HCT116 (cell line): Measurements from ENCODE around the gene WNT8B. TPM values are rescaled to one million over a fixed set of nuclear protein-coding genes. Genes with fewer than 3 reads are reported as not detected.

Source experiments
- ATAC-seq: fragments of 200-7000 bp; cut with Tn5 transposase; 2 replicates; pipeline ENCODE4 v1.9.1; 2020; ENCODE audit warnings: mild to moderate bottlenecking, moderate library complexity
- Bru-seq: library from RNA; stranded (reverse); fragments of 400-500 nt; gene quantifications from one replicate; lab custom pipeline; 2021; lab: Mats Ljungman, UMichigan
- BruChase-seq, 2 experiments: library from RNA; stranded (reverse); fragments of 400-500 nt; gene quantifications; one replicate each; lab custom pipeline; 2021; lab: Mats Ljungman, UMichigan
- BruUV-seq: library from RNA; stranded (reverse); fragments of 400-500 nt; replicated peaks from 2 replicates; lab custom pipeline; 2021; lab: Mats Ljungman, UMichigan
- CTCF ChIA-PET: fragments of 300-600 bp; sonication (Branson Sonifier 250); formaldehyde crosslinking; loops from one replicate; lab custom pipeline; 2021; ENCODE audit warnings: antibody characterized with exemption; lab: Charles Lee
- POLR2A ChIA-PET: fragments of 300-600, 350-600 bp; sonication (Branson Sonifier 250); formaldehyde crosslinking; loops from one replicate; lab custom pipeline; 2021; ENCODE audit warnings: antibody characterized with exemption; lab: Charles Lee
- RAD21 ChIA-PET, 2 experiments: fragments of 300-600 bp; sonication (Branson Sonifier 250); formaldehyde crosslinking; loops; one replicate each; lab custom pipeline; 2023; ENCODE audit warnings: low total read pairs in 2 of 2; ENCODE audit not compliant: uncharacterized antibody in 2 of 2, unreplicated experiment in 2 of 2, low non-redundant PET in 1 of 2; lab: Charles Lee
- DNase-seq: peaks from one replicate; pipeline ENCODE4 v3.0.0-alpha.2; 2010; ENCODE audit warnings: low read depth, low spot score
- H2AFZ ChIP-seq: fragments of 200-600 bp; shearing (Covaris generic), sonication (generic); 2 replicates; pipeline ENCODE4 v1.6.1; 2017; ENCODE audit warnings: low read depth, mixed run types, mixed read lengths, antibody characterized with exemption, low read length; ENCODE audit not compliant: poor library complexity, severe bottlenecking
- H3K27ac ChIP-seq: 2 replicates; pipeline ENCODE4 v1.5.1; 2012; ENCODE audit warnings: low read depth, low read length
- H3K27me3 ChIP-seq: fragments of 200-600 bp; sonication (generic); 2 replicates; pipeline ENCODE4 v1.6.1; 2016; ENCODE audit warnings: mixed run types, low read length, mixed read lengths; ENCODE audit not compliant: insufficient read depth
- H3K36me3 ChIP-seq, 2 experiments: fragments of 200-500 bp in 1 of 2; fragments of 200-600 bp in 1 of 2; sonication (Bioruptor generic) in 1 of 2; sonication (generic) in 1 of 2; 2 replicates each; pipeline versions ENCODE4 v1.5.1 to v1.6.1; 2014 to 2016; ENCODE audit warnings: low read length in 2 of 2, inconsistent platforms in 1 of 2, mixed read lengths in 1 of 2, mixed run types in 1 of 2; ENCODE audit not compliant: insufficient read depth in 2 of 2, control insufficient read depth in 1 of 2
- H3K4me1 ChIP-seq, 2 experiments: fragments of 200-600 bp in 1 of 2; sonication (generic) in 1 of 2; 2 replicates each; pipeline versions ENCODE4 v1.5.1 to v1.6.1; 2012 to 2017; ENCODE audit warnings: low read length in 2 of 2, inconsistent platforms in 1 of 2, mild to moderate bottlenecking in 1 of 2, mixed read lengths in 1 of 2, mixed run types in 1 of 2, moderate library complexity in 1 of 2; ENCODE audit not compliant: insufficient read depth in 2 of 2, control insufficient read depth in 1 of 2
- H3K4me2 ChIP-seq: fragments of 200-600 bp; sonication (generic); 2 replicates; pipeline ENCODE4 v1.6.1; 2017; ENCODE audit warnings: mixed run types, low read length, mixed read lengths
- H3K4me3 ChIP-seq, 2 experiments: fragments of 200-600 bp in 1 of 2; sonication (generic) in 1 of 2; replicated peaks in 1 of 2; 2 replicates each; pipeline ENCODE4 v1.5.1; 2011 to 2016; ENCODE audit warnings: low read length in 2 of 2, control low read depth in 1 of 2, low read depth in 1 of 2, mild to moderate bottlenecking in 1 of 2, mixed read lengths in 1 of 2, mixed run types in 1 of 2
- H3K79me2 ChIP-seq: fragments of 200-600 bp; sonication (generic); 2 replicates; pipeline ENCODE4 v1.6.1; 2017; ENCODE audit warnings: mild to moderate bottlenecking, mixed run types, low read length, moderate library complexity, mixed read lengths; ENCODE audit not compliant: insufficient read depth
- H3K9ac ChIP-seq: fragments of 200-600 bp; sonication (generic); 2 replicates; pipeline ENCODE4 v1.6.1; 2016; ENCODE audit warnings: low read length, mixed read lengths
- H3K9me2 ChIP-seq: fragments of 200-600 bp; sonication (generic), shearing (Covaris generic); 2 replicates; pipeline ENCODE4 v1.6.1; 2017; ENCODE audit warnings: mixed run types, mild to moderate bottlenecking, moderate library complexity; ENCODE audit not compliant: insufficient read depth
- H3K9me3 ChIP-seq, 2 experiments: fragments of 200-500 bp in 1 of 2; fragments of 200-600 bp in 1 of 2; sonication (Bioruptor generic) in 1 of 2; sonication (generic) in 1 of 2; 2 replicates each; pipeline ENCODE4 v1.6.1; 2014 to 2017; ENCODE audit warnings: low read length in 2 of 2, mixed read lengths in 2 of 2, inconsistent platforms in 1 of 2, low read depth in 1 of 2, mild to moderate bottlenecking in 1 of 2, mixed run types in 1 of 2, moderate library complexity in 1 of 2; ENCODE audit not compliant: control insufficient read depth in 1 of 2, insufficient read depth in 1 of 2
- H4K20me1 ChIP-seq: fragments of 200-600 bp; sonication (generic), shearing (Covaris generic); 2 replicates; pipeline ENCODE4 v1.6.1; 2017; ENCODE audit warnings: mixed run types, mild to moderate bottlenecking, moderate library complexity; ENCODE audit not compliant: insufficient read depth
- CBX3 ChIP-seq: IDR thresholded peaks from 2 replicates; pipeline ENCODE4 v1.6.1; 2012; ENCODE audit warnings: low read depth
- CTCF ChIP-seq, 3 experiments: fragments of 200-600 bp in 1 of 3; sonication (generic) in 1 of 3; IDR thresholded peaks in 2 of 3; conservative IDR thresholded peaks in 1 of 3; 2 replicates each; pipeline ENCODE4 v1.5.1; 2012 to 2017; ENCODE audit warnings: low read depth in 2 of 3, low read length in 2 of 3, antibody characterized with exemption in 1 of 3, borderline replicate concordance in 1 of 3, control low read depth in 1 of 3, mild to moderate bottlenecking in 1 of 3, mixed read lengths in 1 of 3, mixed run types in 1 of 3, moderate library complexity in 1 of 3; ENCODE audit not compliant: insufficient read depth in 1 of 3
- EGR1 ChIP-seq: IDR thresholded peaks from 2 replicates; pipeline ENCODE4 v1.6.1; 2012; ENCODE audit warnings: low read depth
- ELF1 ChIP-seq: IDR thresholded peaks from 2 replicates; pipeline ENCODE4 v1.6.1; 2012; ENCODE audit warnings: low read depth, borderline replicate concordance
- EZH2 ChIP-seq: fragments of 200-600 bp; sonication (generic); IDR thresholded peaks from 2 replicates; pipeline ENCODE4 v1.6.1; 2017; ENCODE audit warnings: antibody characterized with exemption, mixed run types
- EZH2phosphoT487 ChIP-seq: fragments of 200-600 bp; IDR thresholded peaks from 2 replicates; pipeline ENCODE4 v1.6.1; 2018; ENCODE audit warnings: antibody characterized with exemption, borderline replicate concordance
- JUND ChIP-seq: IDR thresholded peaks from 2 replicates; pipeline ENCODE4 v1.6.1; 2012
- MAX ChIP-seq: IDR thresholded peaks from 2 replicates; pipeline ENCODE4 v1.6.1; 2012
- POLR2A ChIP-seq: IDR thresholded peaks from 2 replicates; pipeline ENCODE4 v1.7.0; 2011; ENCODE audit warnings: borderline replicate concordance; ENCODE audit not compliant: insufficient read depth, insufficient read length; ENCODE audit errors: extremely low read depth
- POLR2AphosphoS5 ChIP-seq: IDR thresholded peaks from 2 replicates; pipeline ENCODE4 v1.6.1; 2011; ENCODE audit warnings: mild to moderate bottlenecking, low read depth, low read length, moderate library complexity
- REST ChIP-seq: IDR thresholded peaks from 2 replicates; pipeline ENCODE4 v1.6.1; 2012; ENCODE audit warnings: low read depth
- SP1 ChIP-seq: IDR thresholded peaks from 2 replicates; pipeline ENCODE4 v1.6.1; 2012; ENCODE audit warnings: low read depth
- SRF ChIP-seq: IDR thresholded peaks from 2 replicates; pipeline ENCODE4 v1.6.1; 2012; ENCODE audit warnings: low read depth
- TCF7L2 ChIP-seq: IDR thresholded peaks from 2 replicates; pipeline ENCODE4 v1.7.0; 2011; ENCODE audit warnings: borderline replicate concordance, inconsistent platforms; ENCODE audit not compliant: insufficient read depth, insufficient read length; ENCODE audit errors: extremely low read depth
- YY1 ChIP-seq: IDR thresholded peaks from 2 replicates; pipeline ENCODE4 v1.6.1; 2011; ENCODE audit warnings: low read length, low read depth, moderate library complexity, mild to moderate bottlenecking; ENCODE audit not compliant: insufficient replicate concordance; ENCODE audit errors: extremely low read depth
- ZFX ChIP-seq: fragments of 450-650 bp; IDR thresholded peaks from 2 replicates; pipeline ENCODE4 v1.6.1; 2017
- ZNF274 ChIP-seq: fragments of 200-500 bp; sonication (Bioruptor generic); IDR thresholded peaks from 2 replicates; pipeline ENCODE4 v1.6.1; 2014; ENCODE audit warnings: mild to moderate bottlenecking, low read depth, low read length, inconsistent platforms
- intact Hi-C: fragments of 100-400 bp; cut with micrococcal nuclease; formaldehyde crosslinking; loops from 2 replicates; pipeline ENCODE4 v1.10.0; 2022
- long read RNA-seq: library from polyadenylated mRNA; unstranded; transcript quantifications from one replicate; pipeline ENCODE4 v2.0.0, GENCODE V29; 2021; ENCODE audit not compliant: unreplicated experiment
- polyA plus RNA-seq: library from polyadenylated mRNA; unstranded; fragments of >200 nt; gene quantifications from 2 replicates; pipeline ENCODE4 v1.2.1, GENCODE V29; 2012; ENCODE audit warnings: missing spikeins
- total RNA-seq: library from RNA; stranded (reverse); gene quantifications from one replicate; pipeline ENCODE4 v1.2.1, GENCODE V29; 2021; ENCODE audit not compliant: unreplicated experiment

The WNT8B gene
- total RNA-seq (not detected), Bru-seq, nascent RNA (percentile 4 among the genes with signal in this experiment), BruChase-seq, experiment 1, labeled RNA remaining after a 6-hour chase (percentile 5 among the genes with signal in this experiment), BruChase-seq, experiment 2, labeled RNA remaining after a 2-hour chase (percentile 11 among the genes with signal in this experiment)
- polyA plus RNA-seq = 0.35 and 0.49 TPM in 2 replicates
- long read RNA-seq, partial matches to known transcripts = 0 of 1 reads
- long read RNA-seq, other reads (novel, unspliced or antisense) = 1 of 1 reads

GRCh38 chr10:100462709-100463108, at the start of gene WNT8B:
Gene WNT8B, plus strand, starts transcription at chr10:100463009. Its CDS starts 160 bp downstream, at chr10:100463169.
- Histone ChIP-seq H4K20me1 (no peaks in the 10 kb centered on the region), H3K9me2 (no peaks in the 10 kb centered on the region), H3K4me2 (no peak within 1 kb of the TSS), H3K79me2 (no peaks in the 10 kb centered on the region), H3K27ac (no peak within 1 kb of the TSS), H2AFZ (no peak within 1 kb of the TSS), H3K4me3 (no peak within 1 kb of the TSS), H3K27me3 (no peaks in the 10 kb centered on the region), H3K36me3 (no peaks in the 10 kb centered on the region), H3K9ac (no peak within 1 kb of the TSS), H3K9me3 (no peaks in the 10 kb centered on the region), H3K4me1 (no peaks in the 10 kb centered on the region)
- no TSS peak for BruUV-seq
- no peak for TF ChIP-seq EZH2phosphoT487
- no peak for TF ChIP-seq POLR2A
- TF ChIP-seq REST = no peak
- no peak for TF ChIP-seq ZNF274
- no peak for TF ChIP-seq TCF7L2
- TF ChIP-seq JUND = no peak
- no peak for TF ChIP-seq SP1
- no peak for TF ChIP-seq EZH2
- no peak for TF ChIP-seq YY1
- TF ChIP-seq POLR2AphosphoS5 = no peak
- no peak for TF ChIP-seq ELF1
- no peak for TF ChIP-seq MAX
- no peak for TF ChIP-seq ZFX
- TF ChIP-seq CBX3 = no peak
- no peak for TF ChIP-seq EGR1
- no peak for TF ChIP-seq CTCF (IDR thresholded peaks at IDR 0.05 in 2 of 3, conservative IDR thresholded peaks at IDR 0.05 in 1 of 3; ENCODE audit: borderline replicate concordance in 1 of 3, insufficient read depth in 1 of 3, low read depth in 2 of 3, low read length in 2 of 3)
- TF ChIP-seq SRF = no peak
- ChIA-PET POLR2A (no interaction called here), RAD21 (no interaction called here), CTCF (interaction anchor here (1.7 kb wide), 1 partner anchor 56 kb away, joined by 5 read pairs; no protein-coding TSS in a partner anchor)
- DNase-seq = no peak
- no peak for ATAC-seq
- intact Hi-C loops = no loop called here
